Uterus (tissue), 4 donors: ENCODE data around the gene PTCH2. TPM values are rescaled to one million over a fixed set of nuclear protein-coding genes. Genes with fewer than 3 reads are reported as not detected.

Experiments used
- DNase-seq, 2 donors: peaks; one replicate each; pipeline ENCODE4 v3.0.0-alpha.2; 2019 to 2020
- H3K27ac ChIP-seq, 2 donors: fragments of 200-600 bp; sonication (generic); 1 replicate in 1 of 2; 2 replicates in 1 of 2; pipeline ENCODE4 v1.5.1; 2016 to 2018
- H3K27me3 ChIP-seq, 2 donors: fragments of 200-600 bp; sonication (generic); one replicate each; pipeline ENCODE4 v1.5.1; 2018 to 2019; ENCODE audit warnings: control low read depth in 1 of 2
- H3K36me3 ChIP-seq, 2 donors: fragments of 200-600 bp; sonication (generic); one replicate each; pipeline ENCODE4 v1.5.1; 2019; ENCODE audit warnings: control low read depth in 1 of 2
- H3K4me1 ChIP-seq, 2 donors: fragments of 200-600 bp; sonication (generic); one replicate each; pipeline ENCODE4 v1.5.1; 2018 to 2019; ENCODE audit warnings: control low read depth in 1 of 2
- H3K4me3 ChIP-seq, 2 donors: fragments of 200-600 bp; sonication (generic); 1 replicate in 1 of 2; 2 replicates in 1 of 2; pipeline ENCODE4 v1.5.1; 2018 to 2019; ENCODE audit warnings: mild to moderate bottlenecking in 1 of 2
- H3K9me3 ChIP-seq, 2 donors: fragments of 200-600 bp; sonication (generic); one replicate each; pipeline ENCODE4 v1.5.1; 2019; ENCODE audit warnings: control low read depth in 1 of 2
- POLR2A ChIP-seq, 2 donors: fragments of 450-650 bp; IDR thresholded peaks; one replicate each; pipeline ENCODE4 v1.6.1; 2016; ENCODE audit warnings: antibody characterized with exemption in 2 of 2, mild to moderate bottlenecking in 1 of 2, moderate library complexity in 1 of 2
- intact Hi-C: fragments of 100-400 bp; cut with DNase I; formaldehyde crosslinking; loops from one replicate; pipeline ENCODE4 v1.15.1; 2023; ENCODE audit warnings: low total_unique reads
- total RNA-seq, 4 donors: library from RNA; depleted of rRNA in 3 of 4; stranded (reverse); fragments of >200 nt in 3 of 4; gene quantifications; one replicate each; pipeline versions ENCODE4 v1.1.0 to v1.2.4, GENCODE V29; 2014 to 2023
- TF ChIP-seq, protein P1 (sequence below), 4 experiments: fragments of 200-600 bp in 2 of 4; fragments of 450-650 bp in 2 of 4; sonication (generic) in 2 of 4; IDR thresholded peaks; one replicate each; pipeline ENCODE4 v1.5.1; 2016 to 2019; ENCODE audit warnings: antibody characterized with exemption in 4 of 4, mild to moderate bottlenecking in 2 of 4, moderate library complexity in 1 of 4
- donor health status: DM: yes; HTN: yes; CAD: no.

Gene PTCH2
- total RNA-seq, 4 donors from 2014 or later = 3.1 to 8.1 (median 5.4) TPM

- no peaks in the 10 kb centered on the region for H3K4me1 ChIP-seq
- no peak overlapping the region for H3K4me3 ChIP-seq
- H3K9me3 ChIP-seq = no peaks in the 10 kb centered on the region
These were observed 11.5 kb downstream of the PTCH2 start for GRCh38 chr1:44831516-44831915.

DNA sequence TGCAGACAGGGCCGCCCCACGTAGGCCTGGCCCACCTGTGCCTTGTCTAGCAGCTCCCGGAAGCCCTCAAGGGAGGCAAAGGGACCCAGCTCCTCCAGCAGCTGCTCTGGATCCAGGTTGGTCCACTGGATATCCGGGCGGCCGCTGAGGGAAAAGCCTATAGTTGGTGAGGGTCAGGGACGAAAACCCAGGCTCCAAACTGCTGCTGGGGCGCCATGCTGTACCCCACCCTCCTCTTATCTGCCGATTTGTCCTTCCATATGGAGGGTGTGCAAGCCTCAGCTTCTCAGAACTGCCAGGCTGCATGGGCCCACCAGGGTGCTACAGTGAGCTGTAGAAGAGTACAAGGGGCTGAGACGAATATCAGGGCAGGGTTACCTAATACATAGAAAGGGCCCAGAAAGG lies 12.2 kb downstream of the PTCH2 start:
- no peak overlapping the region for H3K4me3 ChIP-seq
- no peak for DNase-seq
- H3K4me1 ChIP-seq = no peaks in the 10 kb centered on the region
- H3K27me3 ChIP-seq = no peaks in the 10 kb centered on the region
- no peaks in the 10 kb centered on the region for H3K9me3 ChIP-seq
- H3K27ac ChIP-seq = no peak overlapping the region
- TF ChIP-seq, protein P1, sequence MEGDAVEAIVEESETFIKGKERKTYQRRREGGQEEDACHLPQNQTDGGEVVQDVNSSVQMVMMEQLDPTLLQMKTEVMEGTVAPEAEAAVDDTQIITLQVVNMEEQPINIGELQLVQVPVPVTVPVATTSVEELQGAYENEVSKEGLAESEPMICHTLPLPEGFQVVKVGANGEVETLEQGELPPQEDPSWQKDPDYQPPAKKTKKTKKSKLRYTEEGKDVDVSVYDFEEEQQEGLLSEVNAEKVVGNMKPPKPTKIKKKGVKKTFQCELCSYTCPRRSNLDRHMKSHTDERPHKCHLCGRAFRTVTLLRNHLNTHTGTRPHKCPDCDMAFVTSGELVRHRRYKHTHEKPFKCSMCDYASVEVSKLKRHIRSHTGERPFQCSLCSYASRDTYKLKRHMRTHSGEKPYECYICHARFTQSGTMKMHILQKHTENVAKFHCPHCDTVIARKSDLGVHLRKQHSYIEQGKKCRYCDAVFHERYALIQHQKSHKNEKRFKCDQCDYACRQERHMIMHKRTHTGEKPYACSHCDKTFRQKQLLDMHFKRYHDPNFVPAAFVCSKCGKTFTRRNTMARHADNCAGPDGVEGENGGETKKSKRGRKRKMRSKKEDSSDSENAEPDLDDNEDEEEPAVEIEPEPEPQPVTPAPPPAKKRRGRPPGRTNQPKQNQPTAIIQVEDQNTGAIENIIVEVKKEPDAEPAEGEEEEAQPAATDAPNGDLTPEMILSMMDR (IDR thresholded peaks at IDR 0.05) = no peak
- TF ChIP-seq POLR2A (IDR thresholded peaks at IDR 0.05) = no peak
- intact Hi-C loops = loop anchor here (10.0 kb wide), 1 partner anchor 46 kb away; the partner anchor contains the start of gene BEST4
- no peaks in the 10 kb centered on the region for H3K36me3 ChIP-seq

More at GRCh38 chr1:44831516-44831915, 11.5 kb downstream of the PTCH2 start:
- intact Hi-C loops = loop anchor here (10.0 kb wide), 1 partner anchor 47 kb away; the partner anchor contains the start of gene BEST4
- DNase-seq = no peak
- TF ChIP-seq, protein P1 (IDR thresholded peaks at IDR 0.05) = no peak
- TF ChIP-seq POLR2A (IDR thresholded peaks at IDR 0.05) = no peak
- H3K27me3 ChIP-seq = no peaks in the 10 kb centered on the region
- H3K27ac ChIP-seq = no peak overlapping the region
- H3K36me3 ChIP-seq = no peaks in the 10 kb centered on the region

DNA sequence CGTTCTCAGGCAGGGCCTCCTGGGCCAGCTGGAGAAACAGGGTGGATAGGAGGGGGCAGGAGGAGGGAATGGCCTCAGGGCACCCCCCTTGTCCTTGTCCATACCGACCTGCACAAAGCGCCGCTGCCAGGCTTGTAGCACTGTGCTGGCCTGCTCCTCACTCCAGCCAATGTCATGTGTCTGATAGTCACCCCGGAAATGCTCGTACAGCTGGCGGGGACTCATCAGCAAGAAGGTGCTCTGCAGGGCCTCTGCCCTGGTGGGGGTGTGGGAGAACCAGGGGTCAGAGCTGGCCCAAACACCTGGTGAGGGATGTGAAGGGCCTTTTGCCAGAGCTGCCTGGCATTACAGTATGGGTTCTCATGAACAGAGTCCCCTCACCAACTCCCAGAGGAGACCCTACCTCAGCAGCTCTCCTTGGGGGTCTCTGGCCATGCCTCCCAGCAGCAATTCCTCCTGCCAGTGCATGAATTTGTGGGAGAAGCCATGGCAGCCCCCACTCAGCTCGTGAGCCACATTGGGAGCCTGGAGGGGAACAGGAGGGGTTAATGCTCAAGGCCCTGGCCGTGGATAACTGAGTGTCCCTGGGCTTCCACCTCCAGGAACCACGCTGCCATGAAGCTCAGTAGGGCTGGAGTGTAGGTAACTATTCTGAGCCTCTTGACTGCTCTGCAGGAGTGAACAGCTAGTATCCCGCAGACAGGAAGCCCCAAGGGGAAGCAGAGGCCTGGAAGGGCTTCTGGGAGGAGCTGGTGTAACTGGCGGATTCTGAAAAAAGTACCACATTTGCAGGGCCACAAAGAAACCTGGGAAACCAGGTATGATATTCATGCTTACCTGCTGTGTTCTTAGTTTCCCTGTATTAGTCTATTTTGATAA lies 13.3 kb downstream of the PTCH2 start:
- no peaks in the 10 kb centered on the region for H3K27me3 ChIP-seq
- TF ChIP-seq, protein P1 (IDR thresholded peaks at IDR 0.05) = no peak
- TF ChIP-seq POLR2A (IDR thresholded peaks at IDR 0.05) = no peak
- no peaks in the 10 kb centered on the region for H3K9me3 ChIP-seq
- no peaks in the 10 kb centered on the region for H3K36me3 ChIP-seq
- no peak overlapping the region for H3K27ac ChIP-seq
- no peak for DNase-seq
- intact Hi-C loops = loop anchor here (10.0 kb wide), 1 partner anchor 45 kb away; the partner anchor contains the start of gene BEST4
- no peak overlapping the region for H3K4me3 ChIP-seq
- no peaks in the 10 kb centered on the region for H3K4me1 ChIP-seq

DNA sequence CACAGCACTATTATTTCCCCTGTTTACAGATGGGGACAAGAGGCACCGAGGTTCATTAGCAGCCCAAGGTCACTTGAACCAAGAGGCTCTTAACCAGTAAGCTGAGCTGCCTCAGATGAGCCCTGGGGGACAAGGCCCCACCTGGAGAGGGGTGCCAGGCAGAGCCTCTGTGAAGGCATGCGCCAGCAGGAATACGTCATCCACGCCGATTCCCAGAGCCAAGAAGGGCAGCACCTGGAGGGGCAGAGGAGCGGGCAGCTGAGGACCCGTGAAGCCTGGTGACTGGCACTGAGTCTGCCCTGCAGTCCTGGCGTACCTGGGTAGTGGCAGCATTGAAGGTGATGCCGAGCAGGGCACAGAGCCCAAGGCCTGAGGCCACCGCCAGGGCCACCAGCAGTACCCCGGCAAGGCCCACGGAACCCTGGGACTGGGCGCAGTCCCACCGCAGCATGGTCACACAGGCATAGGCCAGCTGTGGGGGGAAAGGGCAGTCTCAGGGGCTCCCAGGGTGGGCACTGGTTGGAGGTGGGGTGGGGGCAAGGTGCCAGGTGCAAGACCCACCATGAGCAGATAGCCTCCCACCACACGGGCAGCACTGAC lies 14.1 kb downstream of the PTCH2 start:
- Histone ChIP-seq H3K9me3 (no peaks in the 10 kb centered on the region), H3K36me3 (no peaks in the 10 kb centered on the region), H3K4me1 (no peaks in the 10 kb centered on the region), H3K27me3 (no peaks in the 10 kb centered on the region), H3K4me3 (no peak overlapping the region), H3K27ac (no peak overlapping the region)
- TF ChIP-seq POLR2A (IDR thresholded peaks at IDR 0.05) = no peak
- TF ChIP-seq, protein P1 (IDR thresholded peaks at IDR 0.05) = no peak
- DNase-seq = no peak
- intact Hi-C loops = no loop called here
